Left cardiac atrium (tissue), 4 donors: ENCODE data around the gene DPP10. TPM values are rescaled to one million over a fixed set of nuclear protein-coding genes. Genes with fewer than 3 reads are reported as not detected.
A peak's percentile ranks its signal among the peaks of the same experiment; 100 is the strongest.

Source experiments
- ATAC-seq, 2 donors: fragments of 200-7000 bp; cut with Tn5 transposase; one replicate each; pipeline ENCODE4 v1.9.1; 2020; ENCODE audit warnings: mild to moderate bottlenecking in 2 of 2, moderate library complexity in 2 of 2
- DNase-seq: peaks from one replicate; pipeline ENCODE4 v3.0.0-alpha.2; 2020
- intact Hi-C, 2 donors: fragments of 100-400 bp; cut with DNase I; formaldehyde crosslinking; loops; one replicate each; pipeline versions ENCODE4 v1.14.1 to v1.15.1; 2022 to 2023
- total RNA-seq, 2 donors: library from RNA; stranded (reverse); fragmentation: NEBNext Ultra II Directional; extraction: Animal tissue kit (Norgen Biotek cat#: 25700); gene quantifications; one replicate each; pipeline ENCODE4 v1.2.1, GENCODE V29; 2021
- donor health status: DM: no; HTN: yes; CAD: no.
- donor health status: DM: no; HTN: yes; CAD: no; lungs with severe emphysema.
- donor health status: DM: yes; HTN: yes; CAD: no.
- donor health status: Dilated cardiomyopathy.

The DPP10 gene
- total RNA-seq, 2 donors from 2014 or later, result 0.38 to 0.50 TPM

- ATAC-seq (no peak), DNase-seq (no peak)
- intact Hi-C loops, result no loop called here
These were observed 1405.8 kb downstream of the DPP10 start for GRCh38 chr2:115848192-115848591.

GRCh38 chr2:115867024-115867423 is 1424.6 kb downstream of the DPP10 start:
- ATAC-seq (no peak), DNase-seq (no peak)
- intact Hi-C loops, result no loop called here

GRCh38 chr2:115874427-115874826 is 1432.0 kb downstream of the DPP10 start:
- DNase-seq (no peak), ATAC-seq (peak in 1 of 2 donors; percentile 60)
- intact Hi-C loops, result no loop called here

- intact Hi-C loops, result no loop called here
- ATAC-seq, result no peak
- no peak for DNase-seq
These were observed 1438.1 kb downstream of the DPP10 start for GRCh38 chr2:115880558-115880957.

- ATAC-seq, result no peak
- DNase-seq, result no peak
These were observed 1444.9 kb downstream of the DPP10 start for GRCh38 chr2:115887209-115887776.

More at GRCh38 chr2:115887209-115887776, 1444.9 kb downstream of the DPP10 start:
- intact Hi-C loops, result no loop called here
